Measurements from ENCODE around the gene MAP3K4. TPM values are rescaled to one million over a fixed set of nuclear protein-coding genes. Genes with fewer than 3 reads are reported as not detected.

Gene MAP3K4
- total RNA-seq, 1 donor from 2014 or later: 47.7 TPM

- DNase-seq (no peak), ATAC-seq (no peak)
- no peaks in the 10 kb centered on the region for H3K4me1 ChIP-seq
- no peak overlapping the region for H3K27ac ChIP-seq
- peaks cover 6% of the 10 kb centered on the region for H3K36me3 ChIP-seq
- no peaks in the 10 kb centered on the region for H3K27me3 ChIP-seq
- H3K4me3 ChIP-seq: no peak overlapping the region
- intact Hi-C loops (cut with DNase I): no loop called here
- TF ChIP-seq CTCF (IDR thresholded peaks at IDR 0.05): no peak
- no peaks in the 10 kb centered on the region for H3K9me3 ChIP-seq
Measured at GRCh38 chr6:161150136-161150535, 158.6 kb downstream of the MAP3K4 start.

- intact Hi-C loops (cut with DNase I): no loop called here
- H3K9me3 ChIP-seq: no peaks in the 10 kb centered on the region
- no peak for ATAC-seq
Measured at GRCh38 chr6:161150566-161150965, 159.0 kb downstream of the MAP3K4 start.

GRCh38 chr6:161151059-161151645 is 159.6 kb downstream of the MAP3K4 start:
- H3K4me3 ChIP-seq: no peak overlapping the region
- H3K27ac ChIP-seq: no peak overlapping the region
- no peaks in the 10 kb centered on the region for H3K4me1 ChIP-seq
- intact Hi-C loops (cut with DNase I): no loop called here
- ATAC-seq: no peak
- no peak for DNase-seq
- H3K9me3 ChIP-seq: no peaks in the 10 kb centered on the region
- TF ChIP-seq CTCF (IDR thresholded peaks at IDR 0.05): no peak
- no peaks in the 10 kb centered on the region for H3K27me3 ChIP-seq
- H3K36me3 ChIP-seq: peaks cover 10% of the 10 kb centered on the region

More at GRCh38 chr6:161150566-161150965, 159.0 kb downstream of the MAP3K4 start:
- H3K4me3 ChIP-seq: no peak overlapping the region
- H3K4me1 ChIP-seq: no peaks in the 10 kb centered on the region
- TF ChIP-seq CTCF (IDR thresholded peaks at IDR 0.05): no peak
- H3K27me3 ChIP-seq: no peaks in the 10 kb centered on the region
- H3K36me3 ChIP-seq: peaks cover 8% of the 10 kb centered on the region
- DNase-seq: no peak
- no peak overlapping the region for H3K27ac ChIP-seq

GRCh38 chr6:161151660-161152526 is 160.3 kb downstream of the MAP3K4 start:
- no peaks in the 10 kb centered on the region for H3K27me3 ChIP-seq
- H3K9me3 ChIP-seq: no peaks in the 10 kb centered on the region
- H3K36me3 ChIP-seq: peaks cover 10% of the 10 kb centered on the region
- no peaks in the 10 kb centered on the region for H3K4me1 ChIP-seq
- H3K4me3 ChIP-seq: no peak overlapping the region
- ATAC-seq: no peak
- H3K27ac ChIP-seq: no peak overlapping the region
- no peak for DNase-seq
- TF ChIP-seq CTCF (IDR thresholded peaks at IDR 0.05): no peak
- intact Hi-C loops (cut with DNase I): no loop called here

GRCh38 chr6:161152527-161152862 is 160.9 kb downstream of the MAP3K4 start:
- H3K27me3 ChIP-seq: no peaks in the 10 kb centered on the region
- intact Hi-C loops (cut with DNase I): no loop called here
- no peaks in the 10 kb centered on the region for H3K4me1 ChIP-seq
- TF ChIP-seq CTCF (IDR thresholded peaks at IDR 0.05): no peak
- DNase-seq (no peak), ATAC-seq (no peak)
- no peak overlapping the region for H3K4me3 ChIP-seq
- H3K36me3 ChIP-seq: peaks cover 10% of the 10 kb centered on the region
- H3K27ac ChIP-seq: no peak overlapping the region
- no peaks in the 10 kb centered on the region for H3K9me3 ChIP-seq

Data from upper lobe of right lung (tissue), 1 donor.